NCI-H128 (cell line): Measurements from ENCODE around the gene ABHD4.

Experiments
- DNase-seq: peaks from one replicate; lab custom pipeline; 2025; ENCODE audit not compliant: unreplicated experiment; lab: John Stamatoyannopoulos, UW

Gene ABHD4

GRCh38 chr14:22657861-22658260, 59.8 kb downstream of the ABHD4 start:
- DNase-seq, result no peak

- DNase-seq, result no peak
Measured at GRCh38 chr14:22658946-22659345, 60.8 kb downstream of the ABHD4 start.

- no peak for DNase-seq
Measured at GRCh38 chr14:22660654-22661053, 62.6 kb downstream of the ABHD4 start.
